HG03520 (cell line): ENCODE results near the gene NOTCH1.
"Not testable (repeated sequence)": the region's sequence is repeated elsewhere in the genome, so short reads cannot be mapped to it uniquely, and the experiment has no call there.

ENCODE experiments used
- ATAC-seq: cut with Tn5 transposase; IDR thresholded peaks from one replicate; pipeline ENCODE4 v1.9.1; 2021; ENCODE audit warnings: mild to moderate bottlenecking, moderate library complexity; ENCODE audit not compliant: unreplicated experiment

Gene NOTCH1

GRCh38 chr9:136565086-136565714, 19.4 kb upstream of the NOTCH1 start:
- no peak for ATAC-seq

GRCh38 chr9:136564379-136564988, 18.6 kb upstream of the NOTCH1 start:
- no peak for ATAC-seq

GRCh38 chr9:136563646-136564325, 17.9 kb upstream of the NOTCH1 start:
- no peak for ATAC-seq

DNA sequence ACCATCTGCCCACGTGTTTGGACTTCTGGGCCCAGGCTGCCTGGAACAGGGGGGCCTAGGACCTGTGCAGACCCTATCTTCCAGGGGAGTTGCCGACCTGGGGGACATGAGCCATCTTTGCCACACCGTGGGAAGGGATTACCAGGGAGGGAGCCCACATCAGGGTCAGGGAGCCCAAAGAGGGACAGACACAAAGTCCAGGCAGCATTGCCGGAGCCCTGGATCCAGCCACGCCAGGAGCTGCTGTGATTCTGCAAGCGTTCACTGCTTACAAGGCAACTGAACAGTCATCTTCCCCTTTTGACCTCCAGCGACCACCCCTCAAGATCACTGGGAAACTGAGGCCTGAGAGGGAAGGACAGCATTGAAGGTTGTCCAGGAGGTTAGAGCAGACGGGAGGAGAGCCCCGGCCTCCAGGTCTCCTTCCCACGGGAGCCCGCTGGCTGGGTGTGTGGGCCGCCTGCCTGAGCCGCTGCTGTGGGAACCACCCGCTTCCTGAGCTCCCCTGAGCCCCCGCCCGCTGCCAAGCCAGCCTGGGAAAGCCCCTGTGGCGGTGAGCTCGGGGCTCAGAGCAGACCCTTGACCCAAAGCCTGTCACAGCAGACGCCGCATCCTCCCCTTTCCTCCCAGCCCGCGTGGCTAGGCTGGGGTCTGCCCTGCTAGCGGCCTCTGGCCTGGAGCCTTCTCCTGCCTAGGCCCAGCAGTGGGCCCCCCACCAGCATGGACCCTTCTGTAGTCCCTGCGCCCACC, 17.1 kb upstream of the NOTCH1 start:
- no peak for ATAC-seq

GRCh38 chr9:136561779-136562178, 15.9 kb upstream of the NOTCH1 start:
- no peak for ATAC-seq

- ATAC-seq, result no peak
Measured at GRCh38 chr9:136560586-136560985, 14.7 kb upstream of the NOTCH1 start.

DNA sequence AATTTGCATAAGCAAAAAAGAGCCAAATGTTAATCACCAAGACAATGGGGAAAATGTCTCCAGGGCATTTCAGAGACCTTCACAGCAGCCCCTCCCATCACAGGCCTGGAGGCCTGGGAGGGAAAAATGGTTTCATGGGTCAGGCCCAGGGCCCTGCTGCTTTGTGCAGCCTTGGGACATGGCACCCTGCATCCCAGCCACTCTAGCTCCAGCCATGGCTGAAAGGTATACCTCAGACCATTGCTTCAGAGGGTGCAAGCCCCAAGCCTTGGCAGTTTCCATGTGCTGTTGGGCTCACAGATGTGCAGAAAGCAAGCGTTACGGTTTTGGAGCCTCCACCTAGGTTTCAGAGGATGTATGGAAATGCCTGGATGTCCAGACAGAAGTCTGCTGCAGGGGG, 13.5 kb upstream of the NOTCH1 start:
- ATAC-seq, result not testable (repeated sequence)

DNA sequence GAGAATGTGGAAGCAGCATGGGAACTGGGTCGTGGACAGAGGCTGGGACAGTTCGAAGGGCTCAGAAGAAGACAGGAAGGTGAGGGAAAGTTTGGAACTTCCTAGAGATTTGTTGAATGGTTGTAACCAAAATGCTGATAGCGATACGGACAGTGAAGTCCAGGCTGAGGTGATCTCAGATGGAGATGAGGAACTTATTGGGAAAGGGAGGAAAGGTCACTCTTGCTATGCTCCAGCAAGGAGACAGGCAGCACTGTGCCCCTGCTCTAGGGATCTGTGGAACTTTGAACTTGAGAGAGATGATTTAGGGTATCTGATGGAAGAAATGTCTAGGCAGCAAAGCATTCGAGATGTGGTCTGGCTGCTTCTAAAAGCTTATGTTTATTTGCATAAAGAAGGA, 13.0 kb upstream of the NOTCH1 start:
- ATAC-seq, result not testable (repeated sequence)

GRCh38 chr9:136558373-136558772, 12.5 kb upstream of the NOTCH1 start:
- ATAC-seq, result no peak

DNA sequence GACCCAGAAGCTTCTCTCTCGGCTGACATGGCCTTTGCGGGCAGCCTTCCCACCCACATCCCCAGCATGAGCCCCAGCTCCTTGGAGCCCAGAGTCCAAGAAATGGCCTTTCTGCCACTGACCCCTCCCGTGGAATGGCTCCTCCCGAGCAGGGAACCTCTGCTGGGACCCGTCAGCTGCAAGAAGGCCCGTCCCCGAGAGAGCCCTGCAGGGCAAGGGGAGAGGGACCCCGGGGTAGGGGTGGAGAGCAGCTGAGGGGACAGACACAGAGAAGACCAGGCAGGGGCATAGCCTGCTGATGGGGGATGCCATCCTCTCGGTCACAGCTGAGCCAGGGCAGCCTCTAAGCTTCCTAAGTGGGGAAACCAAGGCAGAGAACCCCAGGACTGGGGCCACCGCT, 11.2 kb upstream of the NOTCH1 start:
- no peak for ATAC-seq

DNA sequence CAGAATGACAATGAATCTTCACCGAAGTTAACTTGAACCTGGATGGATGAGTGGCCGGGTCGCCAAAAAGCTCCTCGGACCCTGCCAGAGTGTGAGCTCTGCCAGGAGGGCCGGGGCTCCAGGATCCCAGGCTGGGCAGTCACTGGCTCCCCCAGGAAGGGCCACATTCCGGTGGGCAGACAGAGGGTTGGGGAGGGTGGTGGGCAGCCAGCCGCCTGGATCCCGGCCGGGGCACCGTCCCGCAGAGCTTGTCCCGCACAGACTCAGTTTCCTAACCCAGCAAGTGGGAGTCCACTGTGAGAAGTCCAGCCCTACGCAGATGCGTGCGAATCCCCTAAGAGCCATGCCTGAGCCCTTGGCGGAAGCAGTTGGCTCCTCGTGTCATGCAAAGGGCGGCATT, 10.3 kb upstream of the NOTCH1 start:
- no peak for ATAC-seq

DNA sequence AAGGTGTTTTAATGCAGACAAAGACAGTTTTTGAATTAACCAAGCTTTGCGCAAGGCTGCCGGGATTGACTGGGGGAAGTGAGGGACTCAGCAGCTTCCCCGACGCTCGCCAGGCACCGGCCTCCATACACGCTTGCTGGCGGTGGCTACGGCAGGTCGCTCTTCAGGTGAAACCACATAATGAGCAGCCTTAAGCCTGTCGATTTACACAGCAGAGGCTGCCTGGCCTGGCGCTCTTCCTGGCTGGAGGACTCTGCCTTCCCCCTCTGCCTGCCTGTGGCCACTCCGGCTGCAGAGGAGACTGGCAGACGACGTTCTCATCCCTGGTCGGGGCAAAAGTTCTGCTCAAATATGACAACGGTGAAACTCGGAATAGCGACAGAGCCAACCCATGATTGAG, 9.0 kb upstream of the NOTCH1 start:
- ATAC-seq, result no peak

GRCh38 chr9:136553581-136553980, 7.7 kb upstream of the NOTCH1 start:
- no peak for ATAC-seq

GRCh38 chr9:136552117-136552703, 6.4 kb upstream of the NOTCH1 start:
- no peak for ATAC-seq

DNA sequence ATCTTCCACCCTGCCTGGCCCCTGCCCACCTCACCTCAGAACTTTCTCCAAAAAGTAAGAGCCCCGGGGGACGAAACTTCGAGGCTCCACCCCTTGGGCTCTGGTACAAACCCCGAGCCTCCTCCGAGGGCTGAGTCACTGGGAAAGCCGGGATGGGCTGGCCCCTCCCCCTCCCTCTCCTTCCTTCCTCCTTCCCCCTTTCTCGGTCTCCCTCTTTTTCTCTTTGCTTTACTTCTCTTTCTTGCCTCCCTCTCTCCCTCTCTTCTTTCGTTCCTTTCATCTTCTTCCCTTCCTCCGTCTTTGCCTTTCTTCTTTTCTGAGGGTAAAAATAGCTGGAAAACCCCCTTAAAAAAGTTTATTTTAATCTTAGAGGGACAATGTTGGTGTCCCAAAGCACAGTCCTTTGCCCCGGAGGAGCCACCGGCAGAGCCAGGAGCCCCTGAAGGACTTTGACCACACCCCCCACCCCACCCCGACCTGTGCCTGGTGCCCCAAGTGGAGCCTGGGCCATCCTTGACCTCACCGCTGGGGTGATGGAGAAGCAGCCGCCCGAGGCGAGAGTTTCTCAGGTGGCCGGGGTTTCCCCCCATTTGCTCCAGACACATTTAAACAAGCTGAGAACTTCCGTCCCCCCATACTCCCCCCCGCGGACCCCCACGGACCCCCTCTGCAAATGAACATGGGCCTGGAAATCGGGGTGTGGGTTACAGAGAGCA, 5.7 kb upstream of the NOTCH1 start:
- no peak for ATAC-seq

- no peak for ATAC-seq
Measured at GRCh38 chr9:136550439-136551289, 4.8 kb upstream of the NOTCH1 start.

DNA sequence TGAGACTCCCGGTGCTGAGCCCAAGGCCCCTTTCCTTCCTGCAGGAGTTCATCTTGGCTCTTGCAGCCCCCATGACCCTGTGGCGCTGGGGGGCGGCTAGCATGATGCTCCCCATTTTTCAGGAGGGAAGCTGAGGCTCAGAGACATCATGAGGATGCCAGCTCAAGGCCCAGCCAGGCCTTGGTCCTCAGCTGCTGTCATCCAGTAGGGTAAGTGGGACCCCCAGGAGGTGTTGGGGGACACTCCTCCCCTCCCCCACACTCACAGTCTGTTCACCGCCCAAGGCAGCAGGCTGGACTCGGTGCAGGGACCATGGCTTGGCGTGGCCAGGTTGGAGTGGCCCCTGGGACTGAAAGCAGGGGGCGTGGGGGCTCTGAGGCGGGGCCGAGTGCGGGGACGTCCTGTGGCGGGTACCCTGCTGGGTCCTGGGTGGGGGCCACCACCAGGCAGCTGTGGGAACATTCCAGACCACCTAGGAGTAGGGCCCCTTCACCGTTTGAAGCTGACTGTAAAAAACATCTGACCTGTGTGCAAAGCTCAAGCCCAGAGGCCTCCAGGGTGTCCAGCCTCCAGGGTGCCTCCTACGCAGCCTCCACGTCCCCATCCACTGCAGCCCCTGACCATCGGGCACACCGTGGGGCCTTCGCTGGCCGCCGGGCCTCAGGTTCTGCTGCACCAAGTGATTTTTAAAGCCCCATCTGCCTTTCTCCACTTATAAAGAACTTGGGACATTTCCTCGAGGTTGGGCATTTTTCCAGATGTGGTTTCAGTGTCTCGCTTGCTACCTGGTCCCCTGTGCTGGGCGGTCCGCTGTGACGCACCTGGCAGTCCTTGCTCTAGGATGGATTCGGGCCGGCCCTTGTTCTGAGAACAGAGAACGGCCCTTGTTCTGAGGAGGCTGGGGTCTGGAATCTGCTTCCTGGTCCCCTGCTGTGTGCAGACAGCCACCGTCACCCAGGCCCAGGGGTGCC, 3.4 kb upstream of the NOTCH1 start:
- no peak for ATAC-seq

GRCh38 chr9:136547508-136548215, 1.8 kb upstream of the NOTCH1 start:
- ATAC-seq, result no peak
